DOHH2 (cell line): ENCODE data around the gene EEF2.

ENCODE experiments used
- CTCF ChIP-seq: fragments of 200-600 bp; sonication (generic); IDR thresholded peaks from one replicate; pipeline ENCODE4 v1.5.1; 2014; ENCODE audit warnings: antibody characterized with exemption, mild to moderate bottlenecking, low read depth, low read length; ENCODE audit not compliant: poor library complexity, severe bottlenecking
- EZH2phosphoT487 ChIP-seq: fragments of 200-600 bp; sonication (generic); IDR thresholded peaks from 2 replicates; pipeline ENCODE4 v1.6.1; 2017; ENCODE audit warnings: borderline replicate concordance, mild to moderate bottlenecking, antibody characterized with exemption, low read length, moderate library complexity, mixed read lengths

- TF ChIP-seq EZH2phosphoT487 (no peak), CTCF (no peak)
Observed at GRCh38 chr19:3985643-3986259, 488 bp upstream of the EEF2 start.
